ENCODE data around the gene CTNND2.

- TF ChIP-seq, protein P1, sequence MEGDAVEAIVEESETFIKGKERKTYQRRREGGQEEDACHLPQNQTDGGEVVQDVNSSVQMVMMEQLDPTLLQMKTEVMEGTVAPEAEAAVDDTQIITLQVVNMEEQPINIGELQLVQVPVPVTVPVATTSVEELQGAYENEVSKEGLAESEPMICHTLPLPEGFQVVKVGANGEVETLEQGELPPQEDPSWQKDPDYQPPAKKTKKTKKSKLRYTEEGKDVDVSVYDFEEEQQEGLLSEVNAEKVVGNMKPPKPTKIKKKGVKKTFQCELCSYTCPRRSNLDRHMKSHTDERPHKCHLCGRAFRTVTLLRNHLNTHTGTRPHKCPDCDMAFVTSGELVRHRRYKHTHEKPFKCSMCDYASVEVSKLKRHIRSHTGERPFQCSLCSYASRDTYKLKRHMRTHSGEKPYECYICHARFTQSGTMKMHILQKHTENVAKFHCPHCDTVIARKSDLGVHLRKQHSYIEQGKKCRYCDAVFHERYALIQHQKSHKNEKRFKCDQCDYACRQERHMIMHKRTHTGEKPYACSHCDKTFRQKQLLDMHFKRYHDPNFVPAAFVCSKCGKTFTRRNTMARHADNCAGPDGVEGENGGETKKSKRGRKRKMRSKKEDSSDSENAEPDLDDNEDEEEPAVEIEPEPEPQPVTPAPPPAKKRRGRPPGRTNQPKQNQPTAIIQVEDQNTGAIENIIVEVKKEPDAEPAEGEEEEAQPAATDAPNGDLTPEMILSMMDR (IDR thresholded peaks at IDR 0.05 in 4 of 5, conservative IDR thresholded peaks at IDR 0.05 in 1 of 5) = no peak
- no peak for TF ChIP-seq POLR2A (IDR thresholded peaks at IDR 0.05)
Measured at GRCh38 chr5:11777096-11777495, 127.2 kb downstream of the CTNND2 start.
